Hepatocyte (in vitro differentiated cells): Measurements from ENCODE around the gene NGLY1. TPM values are rescaled to one million over a fixed set of nuclear protein-coding genes. Genes with fewer than 3 reads are reported as not detected.
A peak's percentile ranks its signal among the peaks of the same experiment; 100 is the strongest.

Experiments
- DNase-seq: peaks from one replicate; pipeline ENCODE4 v3.0.0-alpha.2; 2016; ENCODE audit warnings: low spot score
- H2AFZ ChIP-seq: fragments of 200-600 bp; sonication (generic); 2 replicates; pipeline ENCODE4 v1.6.0; 2016; ENCODE audit warnings: antibody characterized with exemption, mild to moderate bottlenecking
- H3K27ac ChIP-seq: fragments of 200-600 bp; sonication (generic); 2 replicates; pipeline ENCODE4 v1.5.1; 2016; ENCODE audit warnings: mild to moderate bottlenecking
- H3K27me3 ChIP-seq: fragments of 200-600 bp; sonication (generic); 2 replicates; pipeline ENCODE4 v1.6.1; 2016
- H3K36me3 ChIP-seq: fragments of 200-600 bp; sonication (generic); replicated peaks from 2 replicates; pipeline ENCODE4 v1.5.1; 2016; ENCODE audit warnings: low read depth; ENCODE audit not compliant: insufficient read depth
- H3K4me1 ChIP-seq: fragments of 200-600 bp; sonication (generic); 2 replicates; pipeline ENCODE4 v1.5.1; 2016; ENCODE audit warnings: mild to moderate bottlenecking, moderate library complexity; ENCODE audit not compliant: insufficient read depth
- H3K4me2 ChIP-seq: fragments of 200-600 bp; sonication (generic); 2 replicates; pipeline ENCODE4 v1.6.0; 2016
- H3K4me3 ChIP-seq: fragments of 200-600 bp; sonication (generic); 2 replicates; pipeline ENCODE4 v1.5.1; 2016; ENCODE audit warnings: mild to moderate bottlenecking
- H3K79me2 ChIP-seq: fragments of 200-600 bp; sonication (generic); 2 replicates; pipeline ENCODE4 v1.6.0; 2017; ENCODE audit warnings: mild to moderate bottlenecking
- H3K9me2 ChIP-seq: fragments of 200-600 bp; sonication (generic); replicated peaks from 2 replicates; pipeline ENCODE4 v1.6.0; 2017; ENCODE audit warnings: mild to moderate bottlenecking; ENCODE audit not compliant: insufficient read depth
- H3K9me3 ChIP-seq: fragments of 200-600 bp; sonication (generic); 2 replicates; pipeline ENCODE4 v1.5.1; 2016; ENCODE audit warnings: low read depth, mild to moderate bottlenecking
- H4K20me1 ChIP-seq: fragments of 200-600 bp; sonication (generic); 2 replicates; pipeline ENCODE4 v1.6.0; 2016; ENCODE audit warnings: mild to moderate bottlenecking; ENCODE audit not compliant: insufficient read depth, poor library complexity, severe bottlenecking
- CTCF ChIP-seq: fragments of 200-600 bp; sonication (generic); IDR thresholded peaks from 2 replicates; pipeline ENCODE4 v1.5.1; 2016; ENCODE audit warnings: antibody characterized with exemption, mild to moderate bottlenecking; ENCODE audit not compliant: poor library complexity
- EZH2 ChIP-seq: fragments of 200-600 bp; sonication (generic); IDR thresholded peaks from 2 replicates; pipeline ENCODE4 v1.6.1; 2016; ENCODE audit warnings: antibody characterized with exemption, mild to moderate bottlenecking, borderline replicate concordance
- EZH2phosphoT487 ChIP-seq: fragments of 200-600 bp; sonication (generic); IDR thresholded peaks from one replicate; pipeline ENCODE4 v1.6.1; 2018; ENCODE audit warnings: antibody characterized with exemption, mild to moderate bottlenecking, low read depth, moderate library complexity; ENCODE audit not compliant: unreplicated experiment, severe bottlenecking
- WGBS: methylation state at CpG from one replicate; pipeline ENCODE4 v1.1.6; 2016; ENCODE audit warnings: low lambda C conversion rate; ENCODE audit errors: missing lambda C conversion rate; 5-methylcytosine and 5-hydroxymethylcytosine counted together
- polyA plus RNA-seq: library from polyadenylated mRNA; unstranded; fragments of >200 nt; fragmentation: Nextera tagmentation; extraction: Ambion mirVana; gene quantifications from 2 replicates; pipeline ENCODE4 v1.2.1, GENCODE V29; 2016
- total RNA-seq: library from RNA; depleted of rRNA; stranded (reverse); fragments of >200 nt; gene quantifications from 2 replicates; pipeline ENCODE4 v1.2.3, GENCODE V29; 2014

The NGLY1 gene
- total and polyA plus RNA-seq, 2 experiments from 2014 or later, result 32.7 to 34.7 TPM

- peak; percentile 60 for DNase-seq
- no peaks in the 10 kb centered on the region for H3K9me3 ChIP-seq
- no peaks in the 10 kb centered on the region for H3K9me2 ChIP-seq
- H3K4me1 ChIP-seq, result peaks cover 27% of the 10 kb centered on the region
- H3K79me2 ChIP-seq, result peaks cover 36% of the 10 kb centered on the region
- TF ChIP-seq EZH2, result no peak
- TF ChIP-seq CTCF, result no peak
- no peak for TF ChIP-seq EZH2phosphoT487
- H3K27me3 ChIP-seq, result no peaks in the 10 kb centered on the region
- peak overlapping the region; percentile 100 for H2AFZ ChIP-seq
- H4K20me1 ChIP-seq, result peaks cover 6% of the 10 kb centered on the region
- H3K4me3 ChIP-seq, result peak overlapping the region; percentile 85
- 40% methylated on average over 20 of the region's 34 CpGs for WGBS
- no peaks in the 10 kb centered on the region for H3K36me3 ChIP-seq
- peak overlapping the region; percentile 78 for H3K4me2 ChIP-seq
- peak overlapping the region; percentile 69 for H3K27ac ChIP-seq
Observed at GRCh38 chr3:25783661-25784512, 644 bp upstream of the NGLY1 start.

GRCh38 chr3:25782636-25782937 lies 656 bp downstream of the NGLY1 start:
- DNase-seq, result no peak
- H3K9me3 ChIP-seq, result no peaks in the 10 kb centered on the region
- H3K79me2 ChIP-seq, result peaks cover 36% of the 10 kb centered on the region
- peaks cover 23% of the 10 kb centered on the region for H3K4me1 ChIP-seq
- H3K36me3 ChIP-seq, result no peaks in the 10 kb centered on the region
- peak overlapping the region; percentile 99 for H2AFZ ChIP-seq
- no peaks in the 10 kb centered on the region for H3K9me2 ChIP-seq
- peak overlapping the region; percentile 89 for H3K27ac ChIP-seq
- whole genome bisulfite sequencing, result 2% methylated on average over 14 of the region's 14 CpGs
- TF ChIP-seq EZH2phosphoT487 (no peak), EZH2 (no peak), CTCF (no peak)
- H4K20me1 ChIP-seq, result peaks cover 6% of the 10 kb centered on the region
- H3K27me3 ChIP-seq, result no peaks in the 10 kb centered on the region
- H3K4me2 ChIP-seq, result peak overlapping the region; percentile 86
- peak overlapping the region; percentile 100 for H3K4me3 ChIP-seq

GRCh38 chr3:25781758-25782594 lies 1.3 kb downstream of the NGLY1 start:
- peaks cover 23% of the 10 kb centered on the region for H3K4me1 ChIP-seq
- no peaks in the 10 kb centered on the region for H3K9me3 ChIP-seq
- peak overlapping the region; percentile 100 for H3K4me3 ChIP-seq
- H3K36me3 ChIP-seq, result no peaks in the 10 kb centered on the region
- no peak for DNase-seq
- H3K79me2 ChIP-seq, result peaks cover 36% of the 10 kb centered on the region
- H4K20me1 ChIP-seq, result peaks cover 6% of the 10 kb centered on the region
- H2AFZ ChIP-seq, result peak overlapping the region; percentile 99
- WGBS, result 69% methylated on average over 3 of the region's 3 CpGs
- peak overlapping the region; percentile 89 for H3K27ac ChIP-seq
- no peak for TF ChIP-seq CTCF
- TF ChIP-seq EZH2phosphoT487, result no peak
- TF ChIP-seq EZH2, result no peak
- H3K27me3 ChIP-seq, result no peaks in the 10 kb centered on the region
- H3K9me2 ChIP-seq, result no peaks in the 10 kb centered on the region
- H3K4me2 ChIP-seq, result peak overlapping the region; percentile 86
